D721Med (cell line): ENCODE results near the gene MIB2.

Source experiments
- DNase-seq: peaks from one replicate; pipeline ENCODE4 v3.0.0; 2011; ENCODE audit warnings: low spot score; ENCODE audit not compliant: insufficient read length
- FAIRE-seq: peaks from 2 replicates; lab custom pipeline; 2011; peaks lifted over from hg19 to GRCh38; lab: Jason Lieb, UNC
- CTCF ChIP-seq: IDR thresholded peaks from 2 replicates; pipeline ENCODE4 v1.5.1; 2012; ENCODE audit warnings: mild to moderate bottlenecking, control low read depth; ENCODE audit not compliant: insufficient read depth; ENCODE audit errors: missing control alignments

The MIB2 gene

GRCh38 chr1:1577367-1578011 is 37.8 kb upstream of the MIB2 start:
- FAIRE-seq (no peak), DNase-seq (no peak)
- TF ChIP-seq CTCF: no peak

DNA sequence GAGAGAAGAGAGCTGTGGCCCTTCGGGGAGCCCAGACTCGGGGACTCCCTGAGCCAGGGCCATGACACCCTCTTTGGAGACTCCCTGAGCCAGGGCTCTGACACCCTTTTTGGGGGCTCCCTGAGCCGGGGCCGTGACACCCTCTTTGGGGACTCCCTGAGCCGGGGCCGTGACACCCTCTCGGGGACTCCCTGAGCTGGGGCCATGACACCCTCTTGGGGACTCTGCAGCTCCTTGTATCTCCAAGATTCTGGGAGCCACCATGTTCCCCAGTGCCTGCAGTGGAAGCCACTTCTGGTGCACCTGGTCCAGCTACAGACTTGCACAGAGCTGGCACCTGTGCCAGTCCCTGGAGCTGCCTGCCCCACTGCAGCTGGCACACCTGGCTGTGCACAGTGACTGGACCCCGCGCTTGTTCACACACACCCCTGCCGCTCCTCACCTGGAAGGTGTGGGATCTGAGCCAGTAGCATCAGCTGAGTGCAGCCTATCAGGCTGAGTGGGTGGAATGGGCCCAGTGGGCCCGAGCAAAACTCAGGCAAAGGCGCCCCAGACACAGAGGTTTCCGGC is 36.8 kb upstream of the MIB2 start:
- no peak for TF ChIP-seq CTCF
- DNase-seq: no peak
- FAIRE-seq: no peak

- no peak for TF ChIP-seq CTCF
- FAIRE-seq: no peak
Observed at GRCh38 chr1:1582585-1583346, 32.5 kb upstream of the MIB2 start.

DNA sequence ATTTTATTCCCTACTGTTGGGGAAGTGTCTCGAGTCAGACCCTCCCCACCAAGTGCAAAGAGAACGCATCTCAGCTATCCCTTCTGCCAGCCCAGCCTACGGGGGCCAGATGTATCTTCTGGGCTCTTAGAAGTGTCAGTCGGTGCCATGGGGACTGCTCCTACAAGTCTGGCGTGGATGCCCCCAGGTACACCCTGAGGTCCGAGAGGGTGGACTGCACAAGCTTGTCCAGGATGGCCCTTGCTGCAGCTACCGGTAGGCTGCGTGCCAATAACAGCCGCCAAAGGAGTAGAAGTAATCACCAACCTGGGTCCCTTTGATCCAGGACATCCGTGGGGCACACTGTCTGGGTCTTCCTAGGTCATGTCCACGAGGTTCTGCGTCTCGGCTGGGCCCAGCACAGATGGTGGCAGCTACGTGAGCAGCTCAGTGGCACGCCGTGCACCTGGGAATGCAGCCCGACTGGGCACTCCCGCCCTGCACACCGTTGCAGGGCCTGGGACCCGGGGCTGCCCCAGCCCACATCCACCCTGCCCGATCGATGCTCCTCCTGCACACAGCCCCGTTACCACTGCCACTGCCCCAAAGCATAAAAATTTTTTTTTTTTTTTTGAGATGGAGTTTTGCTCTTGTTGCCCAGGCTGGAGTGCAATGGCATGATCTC is 31.8 kb upstream of the MIB2 start:
- DNase-seq (no peak), FAIRE-seq (no peak)
- no peak for TF ChIP-seq CTCF

More at GRCh38 chr1:1582585-1583346, 32.5 kb upstream of the MIB2 start:
- DNase-seq: no peak

GRCh38 chr1:1591452-1591851 is 23.8 kb upstream of the MIB2 start:
- DNase-seq (no peak), FAIRE-seq (no peak)
- TF ChIP-seq CTCF: no peak

DNA sequence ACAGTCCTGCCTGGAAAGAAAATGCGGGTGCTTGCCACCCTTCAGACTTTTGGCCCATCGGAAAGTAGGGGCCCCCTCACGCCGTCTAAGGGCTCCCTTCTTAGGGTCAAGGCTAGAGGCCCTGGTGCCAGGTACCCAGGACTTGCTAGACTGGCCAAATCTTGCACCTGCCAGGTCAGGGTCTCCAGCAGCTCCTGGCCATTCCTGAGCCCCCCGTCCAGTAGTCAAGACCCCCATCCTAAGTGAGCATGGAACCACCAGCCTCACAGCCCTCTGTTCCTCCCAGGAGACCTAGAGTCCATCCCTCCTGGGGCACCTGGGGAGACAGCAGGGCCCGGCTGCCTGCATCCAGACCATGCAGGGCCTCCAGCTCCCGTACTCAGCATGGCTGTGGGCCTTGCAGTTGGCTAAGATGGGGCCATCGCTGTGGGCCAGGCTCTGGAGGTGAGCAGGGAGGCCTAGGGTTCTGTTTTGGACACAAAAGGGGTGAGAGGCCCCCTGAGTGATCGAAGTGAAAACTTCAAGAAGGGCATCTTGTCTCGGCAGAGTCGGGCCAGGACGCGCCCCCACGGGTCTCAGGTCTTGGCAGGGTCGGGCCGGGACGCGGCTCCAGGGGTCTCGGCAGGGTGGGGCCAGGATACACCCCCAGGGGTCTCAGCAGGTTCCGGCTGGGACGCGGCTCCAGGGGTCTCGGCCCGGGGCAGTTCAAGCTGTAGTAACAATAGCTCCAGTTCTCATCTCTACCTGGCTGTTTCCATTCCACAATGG is 21.3 kb upstream of the MIB2 start:
- FAIRE-seq: no peak
- no peak for DNase-seq

More for the DNA sequence above, 21.3 kb upstream of the MIB2 start:
- TF ChIP-seq CTCF: no peak
